Fibroblast of lung (primary cell): ENCODE results near the gene SUSD1. TPM values are rescaled to one million over a fixed set of nuclear protein-coding genes. Genes with fewer than 3 reads are reported as not detected.

ENCODE experiments used
- DNase-seq, 2 donors: peaks; one replicate each; pipeline versions ENCODE4 v3.0.0 to v3.0.0-alpha.2; 2010; ENCODE audit warnings: low read depth in 2 of 2
- H2AFZ ChIP-seq: 2 replicates; pipeline ENCODE4 v1.5.1; 2012; ENCODE audit warnings: low read length, control low read depth, inconsistent platforms
- H3K27ac ChIP-seq: 2 replicates; pipeline ENCODE4 v1.5.1; 2011; ENCODE audit warnings: low read length, control low read depth; ENCODE audit not compliant: insufficient read depth
- H3K27me3 ChIP-seq: 2 replicates; pipeline ENCODE4 v1.5.1; 2011; ENCODE audit warnings: mild to moderate bottlenecking, low read length; ENCODE audit not compliant: control insufficient read depth, insufficient read depth
- H3K36me3 ChIP-seq: 2 replicates; pipeline ENCODE4 v1.5.1; 2011; ENCODE audit warnings: low read length; ENCODE audit not compliant: control insufficient read depth, insufficient read depth
- H3K4me1 ChIP-seq: 2 replicates; pipeline ENCODE4 v1.5.1; 2011; ENCODE audit warnings: low read length; ENCODE audit not compliant: control insufficient read depth, insufficient read depth; ENCODE audit errors: extremely low read depth
- H3K4me2 ChIP-seq: 2 replicates; pipeline ENCODE4 v1.5.1; 2011; ENCODE audit warnings: low read length, control low read depth; ENCODE audit not compliant: insufficient read depth; ENCODE audit errors: extremely low read depth
- H3K4me3 ChIP-seq, 4 experiments: fragments of 200-600 bp in 1 of 4; sonication (generic) in 1 of 4; replicated peaks in 1 of 4; 2 replicates each; pipeline ENCODE4 v1.5.1; 2011 to 2016; ENCODE audit warnings: low read length in 4 of 4, low read depth in 3 of 4, mild to moderate bottlenecking in 3 of 4, control low read depth in 2 of 4, inconsistent platforms in 1 of 4, mixed read lengths in 1 of 4; ENCODE audit not compliant: insufficient read depth in 1 of 4; ENCODE audit errors: control extremely low read depth in 1 of 4
- H3K79me2 ChIP-seq: 2 replicates; pipeline ENCODE4 v1.5.1; 2012; ENCODE audit warnings: mild to moderate bottlenecking, low read length, inconsistent platforms; ENCODE audit not compliant: control insufficient read depth, insufficient read depth
- H3K9ac ChIP-seq: 2 replicates; pipeline ENCODE4 v1.5.1; 2011; ENCODE audit warnings: mild to moderate bottlenecking, low read length, control low read depth; ENCODE audit not compliant: insufficient read depth
- H3K9me3 ChIP-seq: 2 replicates; pipeline ENCODE4 v1.5.1; 2012; ENCODE audit warnings: low read depth, low read length; ENCODE audit not compliant: control insufficient read depth, insufficient read depth
- H4K20me1 ChIP-seq: 2 replicates; pipeline ENCODE4 v1.5.1; 2011; ENCODE audit warnings: low read length; ENCODE audit not compliant: control insufficient read depth, insufficient read depth; ENCODE audit errors: extremely low read depth
- CTCF ChIP-seq, 2 donors: IDR thresholded peaks in 1 of 2; conservative IDR thresholded peaks in 1 of 2; 1 replicate in 1 of 2; 2 replicates in 1 of 2; pipeline ENCODE4 v1.5.1; 2011 to 2012; ENCODE audit warnings: low read length in 2 of 2, control low read depth in 1 of 2, inconsistent platforms in 1 of 2, low read depth in 1 of 2, mild to moderate bottlenecking in 1 of 2
- EZH2 ChIP-seq: IDR thresholded peaks from 2 replicates; pipeline ENCODE4 v1.5.1; 2012; ENCODE audit warnings: low read length, control low read depth, mild to moderate bottlenecking; ENCODE audit errors: missing control alignments
- polyA plus RNA-seq, 2 donors: library from polyadenylated mRNA; depleted of rRNA in 1 of 2; stranded (reverse) in 1 of 2; unstranded in 1 of 2; fragments of >200 nt; gene quantifications; 2 replicates each; pipeline ENCODE4 v1.2.1, GENCODE V29; 2011 to 2012; ENCODE audit warnings: missing spikeins in 1 of 2
- total RNA-seq: library from RNA; depleted of rRNA; stranded (reverse); fragments of >200 nt; gene quantifications from 2 replicates; pipeline ENCODE4 v1.2.1, GENCODE V29; 2014

Gene SUSD1
- total and polyA plus RNA-seq, 2 donors (not counting 1 experiment from before 2014, with no cell fraction given), result 27.4 to 28.6 TPM

- H3K27ac ChIP-seq, result no peak overlapping the region
- no peak overlapping the region for H2AFZ ChIP-seq
- H4K20me1 ChIP-seq, result no peaks in the 10 kb centered on the region
- no peak overlapping the region for H3K4me2 ChIP-seq
- H3K9ac ChIP-seq, result no peak overlapping the region
- no peaks in the 10 kb centered on the region for H3K27me3 ChIP-seq
- H3K4me3 ChIP-seq, result no peak overlapping the region
- no peaks in the 10 kb centered on the region for H3K79me2 ChIP-seq
- DNase-seq, result peak in 1 of 2 donors; percentile 92
- no peaks in the 10 kb centered on the region for H3K4me1 ChIP-seq
- TF ChIP-seq CTCF (conservative IDR thresholded peaks at IDR 0.05 in 1 of 2, IDR thresholded peaks at IDR 0.05 in 1 of 2; ENCODE audit: low read depth in 1 of 2, low read length in 2 of 2) (no peak), EZH2 (no peak)
- peaks cover 1% of the 10 kb centered on the region for H3K36me3 ChIP-seq
- H3K9me3 ChIP-seq, result no peaks in the 10 kb centered on the region
Observed at GRCh38 chr9:112132356-112132755, 42.7 kb downstream of the SUSD1 start.

- TF ChIP-seq EZH2 (no peak), CTCF (conservative IDR thresholded peaks at IDR 0.05 in 1 of 2, IDR thresholded peaks at IDR 0.05 in 1 of 2; ENCODE audit: low read depth in 1 of 2, low read length in 2 of 2) (no peak)
- H3K9ac ChIP-seq, result no peak overlapping the region
- H2AFZ ChIP-seq, result no peak overlapping the region
- no peaks in the 10 kb centered on the region for H3K9me3 ChIP-seq
- no peak for DNase-seq
- H3K36me3 ChIP-seq, result peaks cover 1% of the 10 kb centered on the region
- no peaks in the 10 kb centered on the region for H3K79me2 ChIP-seq
- H4K20me1 ChIP-seq, result no peaks in the 10 kb centered on the region
- H3K27ac ChIP-seq, result no peak overlapping the region
- no peak overlapping the region for H3K4me2 ChIP-seq
- no peaks in the 10 kb centered on the region for H3K4me1 ChIP-seq
- no peak overlapping the region for H3K4me3 ChIP-seq
- no peaks in the 10 kb centered on the region for H3K27me3 ChIP-seq
Observed at GRCh38 chr9:112130997-112131396, 44.1 kb downstream of the SUSD1 start.

GRCh38 chr9:112130347-112130746 lies 44.8 kb downstream of the SUSD1 start:
- H4K20me1 ChIP-seq, result no peaks in the 10 kb centered on the region
- H3K27ac ChIP-seq, result no peak overlapping the region
- no peaks in the 10 kb centered on the region for H3K79me2 ChIP-seq
- no peak for DNase-seq
- no peak overlapping the region for H3K9ac ChIP-seq
- H3K9me3 ChIP-seq, result no peaks in the 10 kb centered on the region
- H3K36me3 ChIP-seq, result peaks cover 1% of the 10 kb centered on the region
- TF ChIP-seq EZH2 (no peak), CTCF (conservative IDR thresholded peaks at IDR 0.05 in 1 of 2, IDR thresholded peaks at IDR 0.05 in 1 of 2; ENCODE audit: low read depth in 1 of 2, low read length in 2 of 2) (no peak)
- no peak overlapping the region for H3K4me3 ChIP-seq
- no peak overlapping the region for H2AFZ ChIP-seq
- H3K27me3 ChIP-seq, result no peaks in the 10 kb centered on the region
- H3K4me1 ChIP-seq, result no peaks in the 10 kb centered on the region
- no peak overlapping the region for H3K4me2 ChIP-seq
